A549 (cell line): Measurements from ENCODE around the gene PEX10.

Experiments
- CEBPB ChIP-seq, 2 experiments: fragments of >200 bp in 1 of 2; sonication (Bioruptor Twin) in 1 of 2; formaldehyde crosslinking in 1 of 2; IDR thresholded peaks; 2 replicates each; pipeline ENCODE4 v1.6.1; 2012 to 2016
- CHD2 ChIP-seq: fragments of 150-350 bp; IDR thresholded peaks from 2 replicates; pipeline ENCODE4 v1.6.1; 2014; ENCODE audit warnings: low read length; ENCODE audit not compliant: partially characterized antibody
- EP300 ChIP-seq, 2 experiments: fragments of >200 bp; sonication (Bioruptor Twin); formaldehyde crosslinking; IDR thresholded peaks; 2 replicates in 1 of 2; 3 replicates in 1 of 2; pipeline ENCODE4 v1.6.1; 2016 to 2017
- POLR2A ChIP-seq: IDR thresholded peaks from 2 replicates; pipeline ENCODE4 v1.6.1; 2012; ENCODE audit warnings: mild to moderate bottlenecking, low read length
- POLR2AphosphoS2 ChIP-seq: conservative IDR thresholded peaks from 2 replicates; pipeline ENCODE4 v1.6.1; 2012; ENCODE audit warnings: low read length, improper control_type of control experiment, inconsistent platforms
- RAD21 ChIP-seq, 2 experiments: fragments of >200 bp in 1 of 2; sonication (Bioruptor Twin) in 1 of 2; formaldehyde crosslinking in 1 of 2; IDR thresholded peaks in 1 of 2; conservative IDR thresholded peaks in 1 of 2; 2 replicates in 1 of 2; 3 replicates in 1 of 2; pipeline ENCODE4 v1.6.1; 2012 to 2018; ENCODE audit warnings: inconsistent platforms in 1 of 2
- RFX5 ChIP-seq: fragments of 450-650 bp; IDR thresholded peaks from 2 replicates; pipeline ENCODE4 v1.7.1; 2014; ENCODE audit warnings: antibody characterized with exemption, mild to moderate bottlenecking, moderate library complexity
- RNF2 ChIP-seq: fragments of 200-600 bp; sonication (generic); IDR thresholded peaks from 2 replicates; pipeline ENCODE4 v1.6.1; 2016; ENCODE audit warnings: low read depth, mild to moderate bottlenecking, antibody characterized with exemption, moderate library complexity, borderline replicate concordance
- ZNF302 ChIP-seq: fragments of 250-450 bp; sonication (Bioruptor Pico); IDR thresholded peaks from 2 replicates; pipeline ENCODE4 v1.9.0; 2021; ENCODE audit warnings: inconsistent platforms, mild to moderate bottlenecking, moderate library complexity
- TF ChIP-seq, protein P1 (sequence below): IDR thresholded peaks from 2 replicates; pipeline ENCODE4 v1.6.1; 2012; ENCODE audit warnings: low read depth, borderline replicate concordance
- TF ChIP-seq, protein P2 (sequence below): fragments of >200 bp; sonication (Bioruptor Twin); formaldehyde crosslinking; IDR thresholded peaks from 3 replicates; pipeline ENCODE4 v1.5.1; 2016
- TF ChIP-seq, protein P3 (sequence below): fragments of 250-450 bp; sonication (Bioruptor Pico); IDR thresholded peaks from 2 replicates; pipeline ENCODE4 v1.5.0; 2021; ENCODE audit warnings: mild to moderate bottlenecking, moderate library complexity, borderline replicate concordance

DNA sequence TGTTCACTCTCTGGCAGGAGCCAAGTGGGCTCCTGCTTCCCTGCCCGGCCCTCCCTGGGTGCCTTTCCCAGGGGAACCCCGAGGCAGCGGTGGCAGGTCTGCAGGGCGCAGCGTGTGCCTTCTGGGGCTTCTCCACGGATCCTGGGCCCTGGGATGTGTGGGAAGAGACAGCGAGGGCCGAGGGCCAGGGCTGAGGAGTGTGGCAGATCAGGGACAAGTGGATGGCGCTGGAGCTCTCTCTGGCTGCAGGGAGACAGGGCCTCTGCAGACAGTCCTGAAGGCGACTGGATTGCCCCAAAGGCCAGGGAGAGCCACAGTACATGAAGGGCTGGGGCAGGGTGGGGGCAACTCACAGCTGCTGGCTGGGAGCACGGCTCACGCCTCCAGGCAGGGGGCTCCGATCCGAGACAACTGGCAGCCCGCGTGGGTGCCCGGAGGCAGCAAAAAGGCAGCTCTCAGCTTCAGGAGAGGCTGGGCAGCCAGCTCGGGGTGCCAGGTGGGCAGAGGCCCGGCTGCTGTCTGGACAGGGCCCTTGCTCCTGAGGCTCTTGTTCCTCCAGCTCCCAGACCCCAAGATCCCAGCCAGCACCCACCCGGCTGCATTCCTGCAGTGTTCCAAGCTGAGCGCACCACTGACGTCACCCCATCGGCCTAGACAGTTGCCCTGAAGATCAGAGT is 37.0 kb downstream of the PEX10 start:
- TF ChIP-seq ZNF302 (CRISPR knock-in tag) (no peak), RFX5 (no peak), CHD2 (no peak), POLR2A (no peak), EP300 (IDR thresholded peaks at IDR 0.05) (no peak), POLR2AphosphoS2 (no peak), CEBPB (IDR thresholded peaks at IDR 0.05) (no peak), RAD21 (conservative IDR thresholded peaks at IDR 0.05 in 1 of 2, IDR thresholded peaks at IDR 0.05 in 1 of 2) (no peak), RNF2 (no peak)
- TF ChIP-seq, protein P1, sequence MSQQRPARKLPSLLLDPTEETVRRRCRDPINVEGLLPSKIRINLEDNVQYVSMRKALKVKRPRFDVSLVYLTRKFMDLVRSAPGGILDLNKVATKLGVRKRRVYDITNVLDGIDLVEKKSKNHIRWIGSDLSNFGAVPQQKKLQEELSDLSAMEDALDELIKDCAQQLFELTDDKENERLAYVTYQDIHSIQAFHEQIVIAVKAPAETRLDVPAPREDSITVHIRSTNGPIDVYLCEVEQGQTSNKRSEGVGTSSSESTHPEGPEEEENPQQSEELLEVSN, result no peak
- TF ChIP-seq, protein P2, sequence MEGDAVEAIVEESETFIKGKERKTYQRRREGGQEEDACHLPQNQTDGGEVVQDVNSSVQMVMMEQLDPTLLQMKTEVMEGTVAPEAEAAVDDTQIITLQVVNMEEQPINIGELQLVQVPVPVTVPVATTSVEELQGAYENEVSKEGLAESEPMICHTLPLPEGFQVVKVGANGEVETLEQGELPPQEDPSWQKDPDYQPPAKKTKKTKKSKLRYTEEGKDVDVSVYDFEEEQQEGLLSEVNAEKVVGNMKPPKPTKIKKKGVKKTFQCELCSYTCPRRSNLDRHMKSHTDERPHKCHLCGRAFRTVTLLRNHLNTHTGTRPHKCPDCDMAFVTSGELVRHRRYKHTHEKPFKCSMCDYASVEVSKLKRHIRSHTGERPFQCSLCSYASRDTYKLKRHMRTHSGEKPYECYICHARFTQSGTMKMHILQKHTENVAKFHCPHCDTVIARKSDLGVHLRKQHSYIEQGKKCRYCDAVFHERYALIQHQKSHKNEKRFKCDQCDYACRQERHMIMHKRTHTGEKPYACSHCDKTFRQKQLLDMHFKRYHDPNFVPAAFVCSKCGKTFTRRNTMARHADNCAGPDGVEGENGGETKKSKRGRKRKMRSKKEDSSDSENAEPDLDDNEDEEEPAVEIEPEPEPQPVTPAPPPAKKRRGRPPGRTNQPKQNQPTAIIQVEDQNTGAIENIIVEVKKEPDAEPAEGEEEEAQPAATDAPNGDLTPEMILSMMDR, result no peak
- TF ChIP-seq, protein P3, sequence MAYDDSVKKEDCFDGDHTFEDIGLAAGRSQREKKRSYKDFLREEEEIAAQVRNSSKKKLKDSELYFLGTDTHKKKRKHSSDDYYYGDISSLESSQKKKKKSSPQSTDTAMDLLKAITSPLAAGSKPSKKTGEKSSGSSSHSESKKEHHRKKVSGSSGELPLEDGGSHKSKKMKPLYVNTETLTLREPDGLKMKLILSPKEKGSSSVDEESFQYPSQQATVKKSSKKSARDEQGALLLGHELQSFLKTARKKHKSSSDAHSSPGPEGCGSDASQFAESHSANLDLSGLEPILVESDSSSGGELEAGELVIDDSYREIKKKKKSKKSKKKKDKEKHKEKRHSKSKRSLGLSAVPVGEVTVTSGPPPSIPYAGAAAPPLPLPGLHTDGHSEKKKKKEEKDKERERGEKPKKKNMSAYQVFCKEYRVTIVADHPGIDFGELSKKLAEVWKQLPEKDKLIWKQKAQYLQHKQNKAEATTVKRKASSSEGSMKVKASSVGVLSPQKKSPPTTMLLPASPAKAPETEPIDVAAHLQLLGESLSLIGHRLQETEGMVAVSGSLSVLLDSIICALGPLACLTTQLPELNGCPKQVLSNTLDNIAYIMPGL, result no peak
